GM21360 (cell line): ENCODE results near the gene CHMP4A.

ENCODE experiments used
- ATAC-seq: cut with Tn5 transposase; IDR thresholded peaks from one replicate; pipeline ENCODE4 v1.9.1; 2021; ENCODE audit warnings: mild to moderate bottlenecking, moderate library complexity; ENCODE audit not compliant: unreplicated experiment

CHMP4A gene

DNA sequence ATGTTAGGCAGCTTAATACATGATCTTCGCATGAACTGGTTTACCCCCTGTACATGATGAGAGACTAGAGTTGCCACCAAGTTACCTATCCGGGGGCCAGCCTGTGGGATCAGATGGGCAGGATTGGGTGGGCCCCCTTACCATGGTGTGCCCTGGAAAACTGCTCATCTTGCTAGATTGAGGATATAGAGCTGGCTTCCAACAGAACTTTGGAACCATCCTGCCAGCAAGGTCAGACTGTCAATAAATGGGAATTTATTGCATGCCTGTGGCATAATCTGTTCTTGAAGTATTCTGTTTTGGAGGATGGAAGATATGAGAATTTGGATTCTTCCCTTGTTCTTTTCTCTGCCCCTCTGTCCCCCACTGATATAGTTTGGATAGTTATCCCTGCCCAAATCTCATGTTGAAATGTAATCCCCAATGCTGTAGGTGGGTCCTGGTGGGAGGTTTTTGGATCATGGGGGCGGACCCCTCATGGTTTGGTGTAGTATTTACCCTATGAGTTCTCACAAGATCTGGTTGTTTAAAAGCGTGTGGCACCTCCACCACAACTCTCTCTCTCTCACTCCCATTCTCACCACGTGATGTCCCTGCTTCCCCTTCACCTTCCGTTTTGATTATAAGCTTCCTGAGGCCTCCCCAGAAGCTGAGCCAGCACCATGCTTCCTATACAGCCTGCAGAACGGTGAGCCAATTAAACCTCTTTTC lies 14.3 kb downstream of the CHMP4A start:
- no peak for ATAC-seq

DNA sequence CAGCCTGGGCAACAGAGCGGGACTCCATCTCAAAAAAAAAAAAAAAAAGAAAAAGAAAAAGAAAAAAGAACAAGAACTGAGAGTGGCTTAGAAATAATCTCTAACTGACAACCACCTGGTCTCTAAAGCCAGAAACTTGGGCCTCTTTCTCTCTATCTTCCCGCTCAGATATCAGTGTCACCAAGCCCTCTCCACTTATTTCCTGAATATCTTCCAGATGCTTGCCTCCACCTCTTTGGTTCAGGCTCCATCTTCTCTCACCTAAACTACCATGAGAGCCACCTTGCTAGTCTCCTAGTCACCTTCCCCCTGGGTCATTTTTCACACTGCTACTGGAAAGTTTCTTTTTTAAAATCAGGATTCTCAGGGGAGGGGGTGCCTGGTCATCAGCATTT lies 16.2 kb downstream of the CHMP4A start:
- ATAC-seq, result no peak

DNA sequence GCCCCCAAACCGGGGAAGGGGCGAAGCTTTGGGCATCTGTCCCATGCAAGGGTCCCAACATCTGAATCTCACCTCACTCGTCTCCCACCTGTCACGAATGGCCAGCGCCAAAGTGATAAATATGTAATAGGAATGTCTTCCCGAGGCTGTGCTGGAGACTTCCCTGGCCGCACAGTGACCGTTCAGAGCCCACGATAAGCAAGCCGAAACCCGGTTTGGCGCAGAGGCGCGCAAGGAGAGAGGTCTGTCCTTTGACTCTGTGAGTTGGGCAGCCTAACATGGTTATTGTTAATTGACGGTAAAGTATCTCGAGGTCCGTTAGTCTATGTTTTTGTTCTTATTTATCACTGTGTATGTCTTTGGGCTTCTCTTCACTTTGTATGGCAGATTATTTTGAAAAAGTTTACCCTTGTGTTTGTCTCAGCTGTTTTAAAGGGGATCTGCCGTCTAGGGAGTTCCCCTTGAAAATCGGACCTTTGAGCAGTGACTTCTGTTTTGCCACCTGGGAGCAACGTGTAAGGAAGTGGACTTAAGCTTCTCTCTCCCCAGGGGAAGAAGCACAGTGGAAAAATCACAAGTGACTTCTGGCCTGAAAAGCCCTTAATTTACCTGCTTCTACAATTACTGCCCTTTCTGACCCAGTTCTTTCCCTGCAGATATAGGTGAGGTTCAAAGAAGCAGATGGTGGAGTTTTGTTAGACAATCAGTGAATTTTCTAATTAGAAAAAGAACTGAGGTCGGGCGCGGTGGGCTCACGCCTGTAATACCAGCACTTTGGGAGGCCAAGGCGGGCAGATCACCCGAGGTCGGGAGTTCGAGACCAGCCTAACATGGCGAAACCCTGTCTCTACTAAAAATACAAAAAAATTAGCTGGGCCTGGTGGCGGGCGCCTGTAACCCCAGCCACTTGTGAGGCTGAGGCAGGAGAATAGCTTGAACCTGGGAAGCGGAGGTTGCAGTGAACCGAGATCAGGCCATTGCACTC lies 16.9 kb downstream of the CHMP4A start:
- ATAC-seq, result no peak

DNA sequence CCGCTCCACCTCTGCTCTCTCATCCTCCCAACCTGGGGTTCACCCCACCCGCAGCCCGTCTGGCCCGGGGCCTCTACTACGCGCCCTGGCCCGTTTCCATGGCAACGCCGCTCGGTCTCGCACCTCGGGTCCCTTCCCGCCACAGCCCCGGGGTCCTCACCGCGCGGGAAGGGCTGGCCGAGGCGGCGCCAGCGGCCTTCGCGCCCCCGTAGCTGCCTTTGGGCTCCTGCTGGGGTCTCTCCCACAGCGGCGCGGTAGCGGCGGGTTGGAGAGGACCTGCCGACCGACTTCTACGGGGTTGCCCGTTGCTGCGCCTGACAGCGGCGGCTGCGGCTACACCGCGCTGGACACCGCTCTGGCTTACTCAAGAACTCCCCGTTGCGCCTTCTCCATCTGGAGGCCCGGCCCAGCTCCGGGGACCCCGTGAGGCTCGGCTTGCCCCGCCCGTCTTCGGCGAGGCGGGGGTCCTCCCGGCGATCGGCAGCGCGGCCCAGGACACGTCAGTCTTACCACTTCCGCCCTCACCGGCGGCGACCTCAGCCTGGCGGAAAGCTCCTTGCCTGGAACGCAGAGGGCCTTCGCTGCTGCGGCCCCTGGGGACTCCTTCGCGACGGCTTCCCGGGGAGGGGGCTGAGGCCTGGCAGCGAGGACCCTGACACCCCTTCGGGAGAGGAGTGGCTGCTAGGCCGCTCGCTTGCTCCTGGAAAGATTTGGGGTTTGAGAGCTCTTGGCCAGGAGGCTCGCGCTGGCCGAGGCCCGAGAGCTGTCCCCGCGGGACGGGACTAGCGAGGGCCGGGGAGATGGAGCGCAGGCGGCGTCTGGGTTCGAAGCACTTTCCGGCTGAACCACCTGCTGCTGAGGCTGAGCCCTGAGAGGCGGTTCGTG lies 17.9 kb downstream of the CHMP4A start, which contains the start of gene TM9SF1:
Gene TM9SF1 (minus strand): TSS at position 256 of the 885 bp plus-strand sequence. CDS start 422 bp downstream, outside the sequence.
- peak; percentile 78 for ATAC-seq

DNA sequence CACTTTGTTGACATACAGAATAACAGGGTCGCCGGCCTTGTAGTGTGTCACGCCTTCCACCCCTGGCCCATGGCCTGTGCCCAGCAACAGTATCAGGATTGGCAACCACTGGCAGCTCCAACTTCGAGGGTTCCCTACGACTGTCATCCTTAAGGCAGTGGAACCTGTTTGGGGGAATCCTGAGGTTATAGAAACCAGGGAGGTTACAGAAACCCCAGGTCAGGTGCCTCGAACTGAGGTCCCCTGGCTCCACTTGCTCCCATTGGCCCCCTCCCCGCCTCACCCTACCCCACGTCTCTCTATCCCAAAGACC lies 18.5 kb downstream of the CHMP4A start:
- ATAC-seq, result no peak

DNA sequence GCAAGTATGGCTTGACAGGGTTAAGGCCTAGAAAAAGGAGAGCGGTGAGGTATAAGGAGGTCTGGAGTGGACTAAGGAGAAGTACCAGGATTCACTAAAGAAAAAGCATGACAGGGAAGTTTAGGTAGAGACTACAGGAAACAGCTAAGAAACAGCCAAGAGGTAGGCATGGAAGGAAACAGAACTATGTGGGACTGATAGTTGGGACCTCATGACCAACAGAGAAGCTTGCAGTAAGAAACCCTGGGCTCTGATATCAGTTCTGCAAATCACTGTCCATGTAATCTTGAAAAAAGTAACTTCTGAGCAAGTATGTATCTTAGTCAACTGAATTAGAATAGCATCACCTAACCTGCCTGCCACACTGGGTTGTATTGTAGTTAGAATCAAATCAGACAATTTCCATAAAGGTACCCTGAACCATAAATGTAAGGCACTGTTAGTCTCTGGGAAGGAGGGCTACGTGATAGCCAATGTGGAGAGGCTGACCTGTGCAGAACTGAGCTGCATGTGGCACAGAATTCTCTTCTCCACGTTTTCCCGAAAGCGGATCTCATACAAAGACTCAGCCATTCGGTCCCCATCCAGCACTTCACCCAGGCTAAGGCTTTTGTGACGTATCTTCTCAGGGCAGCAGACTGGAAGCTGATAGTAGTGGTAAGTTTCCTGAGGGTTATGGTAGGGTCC lies 19.0 kb downstream of the CHMP4A start:
- ATAC-seq, result no peak

DNA sequence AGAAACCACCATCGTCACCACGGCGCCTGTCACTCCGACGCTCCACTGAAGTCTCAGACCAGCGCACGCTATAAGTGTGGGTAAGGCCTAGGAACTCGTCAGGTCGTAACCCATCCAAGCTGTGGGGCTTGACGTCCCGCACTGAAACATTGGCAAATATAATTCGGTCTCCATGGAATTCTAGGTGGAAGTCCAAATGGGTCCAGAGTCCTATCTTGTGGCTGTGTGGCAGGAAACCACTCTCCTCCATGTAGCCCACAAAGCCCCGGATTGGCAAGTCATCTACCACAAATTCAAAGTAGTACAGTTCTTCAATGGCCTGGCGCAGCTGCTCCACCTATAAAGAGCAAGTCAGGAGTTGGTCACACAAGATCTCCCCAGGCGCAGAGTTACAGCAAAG lies 20.4 kb downstream of the CHMP4A start:
- no peak for ATAC-seq

DNA sequence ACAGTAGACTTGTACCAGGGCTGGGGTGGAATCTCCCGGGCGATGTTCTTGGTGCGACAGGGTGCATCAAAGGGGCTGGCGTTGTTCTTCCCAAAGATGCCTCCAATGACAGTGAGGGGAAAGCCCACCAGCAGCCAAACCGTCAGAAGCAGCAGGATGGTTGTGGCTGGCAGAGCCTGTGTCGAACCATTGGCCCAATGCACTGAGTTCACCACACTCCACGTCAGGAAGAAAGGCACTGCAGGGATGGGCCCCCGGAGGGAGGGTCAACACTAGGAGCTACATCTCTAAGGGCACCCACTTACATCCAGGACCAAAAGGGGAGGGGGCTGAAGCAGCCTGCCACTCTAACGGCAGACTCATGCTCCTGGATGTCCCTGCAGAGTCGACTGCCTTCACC lies 22.9 kb downstream of the CHMP4A start:
- no peak for ATAC-seq

DNA sequence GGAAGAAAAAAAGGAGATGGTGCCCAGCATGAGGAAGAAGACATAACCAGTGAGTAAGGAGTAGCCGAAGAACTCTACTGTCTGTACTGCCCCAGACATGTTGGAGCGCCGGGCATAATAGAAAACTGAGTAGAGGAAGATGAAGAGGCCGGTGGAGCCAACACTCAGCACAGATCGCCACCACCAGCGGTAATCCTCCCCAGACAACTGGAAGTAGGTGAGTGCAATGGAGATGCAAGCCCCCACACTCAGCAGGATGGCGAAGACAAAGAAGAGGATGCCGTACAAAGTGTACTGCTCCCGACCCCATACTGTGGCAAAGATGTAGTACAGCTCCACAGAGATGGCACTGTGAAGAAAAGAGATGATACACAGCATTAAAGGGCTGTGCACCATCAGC lies 23.8 kb downstream of the CHMP4A start:
- no peak for ATAC-seq

DNA sequence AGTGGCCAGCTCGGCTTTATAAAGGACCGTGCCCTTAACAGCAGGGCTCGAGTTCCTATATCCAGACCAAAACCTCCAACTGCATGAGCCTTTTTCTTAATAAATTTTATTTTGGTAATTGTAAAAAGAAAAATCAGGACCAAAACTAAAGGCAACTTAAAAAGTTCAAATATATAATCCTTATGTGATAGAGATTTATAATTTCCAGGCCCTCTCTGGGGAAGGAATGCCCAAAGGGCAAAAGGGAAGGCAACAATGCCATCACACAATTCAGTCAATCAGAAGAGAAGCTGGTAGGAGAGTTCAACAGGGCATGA lies 24.3 kb downstream of the CHMP4A start:
- ATAC-seq, result no peak

DNA sequence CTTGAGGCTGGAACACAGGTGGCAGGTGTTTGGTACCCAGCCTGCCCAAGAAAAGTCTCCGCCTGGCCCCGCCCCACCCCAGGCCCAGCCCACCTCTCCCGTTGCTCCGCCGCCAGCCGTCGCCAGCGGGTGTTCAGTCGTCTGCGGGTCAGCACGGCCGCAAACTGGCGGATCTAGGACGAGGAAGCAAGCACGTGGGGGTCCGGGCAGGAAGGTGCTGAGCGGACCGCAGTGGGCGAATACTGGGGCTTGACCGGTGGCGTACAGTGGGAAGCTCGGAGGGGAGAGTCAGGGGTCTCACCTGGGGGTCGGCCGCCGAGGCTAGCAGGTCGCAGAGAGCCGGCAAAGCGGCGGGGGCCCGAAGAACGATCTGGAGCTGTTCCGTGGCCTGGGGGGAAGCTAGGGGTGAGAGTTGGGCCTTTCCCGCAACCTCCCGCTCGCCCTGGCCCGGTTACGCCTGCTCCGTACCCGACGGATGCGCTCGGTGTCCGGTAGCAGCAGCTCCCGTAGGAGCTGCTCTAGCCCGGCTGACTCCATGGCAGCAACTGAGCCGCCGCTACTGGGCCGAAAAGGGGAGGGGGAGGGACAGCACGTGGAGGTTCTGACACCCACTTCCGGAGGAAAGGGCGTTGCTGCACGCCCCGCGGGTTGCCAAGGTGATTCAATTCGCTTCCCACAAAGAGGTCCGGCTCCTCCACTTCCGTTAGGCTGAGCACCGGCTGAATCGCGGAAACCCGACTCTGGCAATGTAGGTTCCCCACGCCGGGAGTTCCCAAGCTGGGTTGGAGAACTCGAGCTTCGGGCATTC lies 24.8 kb downstream of the CHMP4A start, which contains the start of gene IPO4:
Gene IPO4 (minus strand): TSS at position 566 of the 808 bp plus-strand sequence. CDS start 29 bp downstream, at position 537.
- ATAC-seq, result peak; percentile 84

DNA sequence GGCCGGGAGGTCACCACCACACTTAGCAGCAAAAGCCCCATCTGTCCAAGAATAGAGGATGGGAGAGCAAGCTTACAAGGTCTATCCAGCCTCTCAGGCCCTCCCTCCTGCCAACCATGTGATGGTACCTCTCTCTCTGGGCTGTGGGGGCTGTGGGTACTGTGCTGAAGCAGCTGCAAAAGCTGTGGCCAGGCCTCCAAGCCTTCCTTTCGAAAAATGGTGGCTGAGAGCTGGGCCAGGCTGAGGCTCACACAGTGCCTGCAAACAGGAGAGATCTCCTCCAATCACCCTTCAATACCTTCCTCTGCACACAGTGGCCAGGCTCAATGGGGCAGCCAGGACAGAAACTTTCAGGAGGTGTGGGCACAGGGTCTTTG lies 25.8 kb downstream of the CHMP4A start:
- no peak for ATAC-seq

DNA sequence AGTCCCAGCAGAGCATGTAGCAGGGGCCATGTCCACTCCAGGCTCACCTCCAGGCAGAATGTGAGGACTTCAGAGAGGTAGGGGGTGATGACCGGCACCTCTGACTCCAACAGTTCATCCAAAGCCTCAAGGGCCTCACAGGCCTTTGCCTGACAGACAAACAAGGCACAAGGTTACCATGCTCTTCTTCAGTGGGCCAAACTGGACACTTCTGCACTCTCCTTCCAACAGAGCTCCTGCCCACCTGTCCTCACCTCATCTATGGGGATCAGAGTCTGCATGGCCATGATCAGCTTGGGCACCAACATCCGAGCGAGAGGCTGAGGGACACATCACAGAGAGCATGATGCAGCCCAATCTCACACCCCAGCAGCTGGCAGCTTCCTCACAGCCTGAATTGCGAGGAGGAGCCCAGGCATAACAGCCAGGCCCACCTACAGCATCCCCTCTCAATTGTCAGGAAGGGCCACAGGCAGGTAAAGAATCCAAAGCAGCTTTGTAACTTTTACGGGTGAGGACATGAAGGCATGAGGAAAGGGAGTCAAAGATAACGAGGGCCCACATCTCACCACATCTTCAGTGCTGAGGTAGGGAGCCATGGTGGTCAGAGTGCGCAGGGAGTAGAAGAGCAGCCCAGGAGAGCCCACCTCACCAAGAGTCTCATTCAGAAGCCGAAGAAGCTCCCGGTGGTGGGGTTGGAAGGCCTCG lies 26.3 kb downstream of the CHMP4A start:
- no peak for ATAC-seq

DNA sequence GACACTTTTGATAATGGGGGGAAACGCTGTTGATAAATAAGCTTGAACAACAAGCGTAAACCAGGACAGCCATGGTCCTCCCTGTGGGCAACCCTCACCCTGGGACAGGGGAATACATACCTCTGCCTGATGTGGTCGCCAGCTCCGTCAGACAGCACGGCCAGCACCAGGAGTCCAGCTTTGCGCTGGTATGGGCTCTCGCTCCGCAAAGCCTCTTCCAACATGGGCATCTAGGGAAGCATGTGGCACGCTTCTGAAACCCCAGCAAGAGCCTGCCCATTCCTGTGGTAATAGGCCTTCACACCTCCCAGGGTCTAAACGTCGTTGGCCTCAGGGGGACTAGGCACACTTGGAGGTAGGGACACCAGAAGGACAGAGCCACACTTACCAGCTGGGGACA lies 27.5 kb downstream of the CHMP4A start:
- ATAC-seq, result no peak

DNA sequence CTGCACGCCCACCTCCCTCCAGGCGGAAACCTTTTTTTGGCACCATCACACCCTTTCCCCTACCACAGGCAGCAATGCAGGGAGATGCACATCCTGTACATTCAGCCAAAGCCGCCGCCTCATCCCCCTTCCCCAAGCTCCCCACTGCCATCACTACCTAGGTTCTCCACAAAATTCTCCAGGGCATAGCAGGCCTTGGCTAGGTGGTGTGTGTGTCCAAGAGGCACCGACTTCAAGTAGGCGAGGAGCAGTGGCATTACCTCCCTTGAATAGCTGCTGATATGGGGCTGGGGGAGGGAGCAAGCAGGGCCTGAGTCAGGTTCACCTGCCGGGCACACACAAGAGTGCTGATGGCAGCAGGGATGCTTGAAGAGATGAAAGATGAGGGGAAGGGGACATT lies 28.3 kb downstream of the CHMP4A start:
- no peak for ATAC-seq

DNA sequence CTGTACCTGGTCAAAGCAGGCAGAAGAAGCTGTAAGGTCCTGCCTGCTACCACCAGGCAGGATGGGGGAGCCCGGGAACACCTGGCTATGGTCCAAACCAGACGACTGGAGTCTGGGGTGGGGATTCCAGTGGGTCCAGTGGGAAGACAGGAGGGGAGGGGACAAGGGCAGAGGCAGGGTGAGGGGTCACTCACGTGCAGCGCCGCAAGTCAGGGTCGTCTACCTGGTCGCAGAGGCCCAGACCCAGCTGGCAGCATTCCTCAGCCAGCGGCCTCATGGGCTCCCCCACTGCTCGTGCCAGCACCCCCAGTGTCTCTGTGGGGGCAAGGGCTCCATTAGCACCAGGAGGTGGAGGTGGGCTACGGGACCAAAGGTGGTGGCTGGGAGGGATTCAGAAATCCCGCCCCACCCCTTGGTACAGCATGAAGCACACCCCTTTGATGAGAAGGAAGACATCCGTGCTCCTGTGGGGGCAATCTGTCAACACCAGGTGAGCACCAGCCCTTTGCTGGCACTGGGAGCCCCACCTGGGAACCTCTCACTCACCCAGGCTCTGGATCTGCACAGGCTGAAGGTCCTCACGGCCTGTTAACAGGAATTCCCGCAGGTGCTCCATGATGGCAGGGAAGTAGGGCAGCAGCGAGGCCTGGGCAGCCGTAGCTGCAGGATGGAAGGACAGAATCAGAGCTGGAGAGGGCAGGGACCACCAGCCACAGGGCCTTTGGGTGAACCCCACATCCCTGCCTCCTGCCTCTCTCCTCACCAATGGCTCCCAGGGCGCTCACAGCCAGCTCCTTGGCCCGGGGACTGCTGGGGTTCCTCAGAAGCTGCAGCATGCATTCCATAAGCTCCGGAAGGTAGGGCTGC lies 29.0 kb downstream of the CHMP4A start:
- ATAC-seq, result no peak

DNA sequence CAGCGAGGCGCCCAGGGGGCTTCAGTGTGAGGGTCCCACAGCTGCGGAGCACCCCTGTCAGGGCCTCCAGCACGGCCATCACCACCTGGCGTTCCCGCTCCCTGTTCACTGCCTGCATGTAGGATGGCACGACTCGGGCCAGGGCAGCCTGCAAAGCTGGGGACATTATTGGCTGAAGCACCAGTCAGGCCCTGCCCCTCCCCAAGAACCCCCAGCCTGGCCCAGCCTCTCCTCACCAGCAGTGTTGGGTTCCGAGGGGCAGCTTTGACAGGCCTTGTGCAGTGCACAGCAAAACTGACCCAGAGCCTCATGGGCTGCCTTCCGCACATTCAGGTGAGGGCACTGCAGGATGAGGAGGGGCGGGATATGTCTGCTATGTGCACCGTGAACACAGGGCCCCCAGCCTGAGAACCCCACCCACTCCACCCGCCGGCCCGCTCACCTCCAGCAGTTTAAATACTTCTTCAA lies 30.2 kb downstream of the CHMP4A start:
- ATAC-seq, result no peak
